K562 (cell line): ENCODE data around the gene DGCR8. TPM values are rescaled to one million over a fixed set of nuclear protein-coding genes. Genes with fewer than 3 reads are reported as not detected.

ENCODE experiments used
- ATAC-seq: fragments of 200-7000 bp; cut with Tn5 transposase; 3 replicates; pipeline ENCODE4 v1.9.1; 2020; ENCODE audit warnings: moderate library complexity
- BruUV-seq: library from RNA; stranded (reverse); fragments of 400-500 nt; replicated peaks from 2 replicates; lab custom pipeline; 2021; lab: Mats Ljungman, UMichigan
- CTCF ChIA-PET: fragments of 300-600 bp; formaldehyde crosslinking; extraction: SDS; loops from one replicate; lab custom pipeline; 2021; ENCODE audit warnings: low intra/inter-chr PET ratio; lab: Yijun Ruan, JAX
- POLR2A ChIA-PET: fragments of 300-600, 350-650 bp; sonication (Branson Sonifier 250); formaldehyde crosslinking; extraction: SDS; loops from one replicate; lab custom pipeline; 2021; ENCODE audit warnings: antibody characterized with exemption, inconsistent platforms; lab: Yijun Ruan, JAX
- DNase-seq, 4 experiments: peaks; one replicate each; pipeline versions ENCODE4 v3.0.0 to v3.0.0-alpha.2; 2011 to 2018; ENCODE audit warnings: low spot score in 3 of 4, mixed read lengths in 3 of 4; ENCODE audit errors: extremely low read depth in 1 of 4
- FAIRE-seq: peaks from 2 replicates; lab custom pipeline; 2011; peaks lifted over from hg19 to GRCh38; lab: Jason Lieb, UNC
- H2AFZ ChIP-seq: 2 replicates; pipeline ENCODE4 v1.6.0; 2011; ENCODE audit warnings: low read depth, low read length, control low read depth, inconsistent platforms
- H3K27ac ChIP-seq: fragments of 200-600 bp; 3 replicates; pipeline ENCODE4 v1.8.0; 2011; ENCODE audit warnings: low read depth, mild to moderate bottlenecking, control low read depth, inconsistent platforms, low read length, moderate library complexity, mixed read lengths; ENCODE audit errors: extremely low read depth
- H3K27me3 ChIP-seq, 2 experiments: fragments of 300-600 bp in 1 of 2; 2 replicates in 1 of 2; 3 replicates in 1 of 2; pipeline versions ENCODE4 v1.6.0 to v1.8.0; 2011; ENCODE audit warnings: inconsistent platforms in 2 of 2, low read length in 2 of 2, mild to moderate bottlenecking in 1 of 2, mixed read lengths in 1 of 2, moderate library complexity in 1 of 2; ENCODE audit not compliant: control insufficient read depth in 2 of 2, insufficient read depth in 2 of 2
- H3K36me3 ChIP-seq: fragments of 300-600 bp; 3 replicates; pipeline ENCODE4 v1.8.0; 2011; ENCODE audit warnings: mild to moderate bottlenecking, low read length, inconsistent platforms; ENCODE audit not compliant: control insufficient read depth, insufficient read depth
- H3K4me1 ChIP-seq, 2 experiments: fragments of 200-600 bp in 1 of 2; replicated peaks in 1 of 2; 2 replicates in 1 of 2; 3 replicates in 1 of 2; pipeline versions ENCODE4 v1.5.1 to v1.8.0; 2011; ENCODE audit warnings: inconsistent platforms in 2 of 2, low read length in 2 of 2, mild to moderate bottlenecking in 1 of 2, mixed read lengths in 1 of 2, moderate library complexity in 1 of 2; ENCODE audit not compliant: control insufficient read depth in 2 of 2, insufficient read depth in 2 of 2
- H3K4me2 ChIP-seq: 2 replicates; pipeline ENCODE4 v1.6.1; 2011; ENCODE audit warnings: low read length, control low read depth, inconsistent platforms, mixed read lengths; ENCODE audit not compliant: insufficient read depth
- H3K4me3 ChIP-seq: fragments of 200-600 bp; sonication (generic), shearing (Covaris generic); 2 replicates; pipeline ENCODE4 v1.5.1; 2016; ENCODE audit warnings: control low read depth, inconsistent platforms
- H3K79me2 ChIP-seq: fragments of 200-600 bp; 3 replicates; pipeline ENCODE4 v1.8.0; 2011; ENCODE audit warnings: low read length, inconsistent platforms; ENCODE audit not compliant: control insufficient read depth, insufficient read depth
- H3K9ac ChIP-seq, 2 experiments: 2 replicates each; pipeline versions ENCODE4 v1.6.0 to v1.6.1; 2011; ENCODE audit warnings: low read depth in 2 of 2, low read length in 2 of 2, control low read depth in 1 of 2, inconsistent platforms in 1 of 2, mild to moderate bottlenecking in 1 of 2, mixed read lengths in 1 of 2; ENCODE audit not compliant: insufficient read depth in 1 of 2
- H3K9me1 ChIP-seq: one replicate; pipeline ENCODE4 v1.6.0; 2011; ENCODE audit warnings: inconsistent platforms, mild to moderate bottlenecking, low read length, moderate library complexity; ENCODE audit not compliant: control insufficient read depth, insufficient read depth
- H3K9me3 ChIP-seq: replicated peaks from 2 replicates; pipeline ENCODE4 v1.5.1; 2011; ENCODE audit warnings: low read depth, low read length, inconsistent platforms; ENCODE audit not compliant: control insufficient read depth, insufficient read depth
- H4K20me1 ChIP-seq: replicated peaks from 2 replicates; pipeline ENCODE4 v1.6.1; 2011; ENCODE audit warnings: low read length, inconsistent platforms, mixed read lengths; ENCODE audit not compliant: control insufficient read depth, insufficient read depth
- HNRNPLL ChIP-seq: fragments of 200-400 bp; formaldehyde crosslinking; IDR thresholded peaks from 2 replicates; pipeline ENCODE4 v1.6.1; 2017; ENCODE audit warnings: low read length, low read depth, mild to moderate bottlenecking; ENCODE audit not compliant: poor library complexity, severe bottlenecking
- THRAP3 ChIP-seq: fragments of 450-650 bp; IDR thresholded peaks from 2 replicates; pipeline ENCODE4 v1.6.1; 2016; ENCODE audit warnings: mild to moderate bottlenecking, inconsistent platforms, borderline replicate concordance
- ZNF197 ChIP-seq: fragments of 200-800 bp; sonication (Bioruptor generic); IDR thresholded peaks from 2 replicates; pipeline ENCODE4 v1.6.1; 2016; ENCODE audit warnings: low read depth, missing genetic modification characterization, missing compliant biosample characterization
- WGBS: fragments of 100-300 bp; shearing (Covaris generic); methylation state at CpG from one replicate; pipeline ENCODE4 v1.1.6; 2016; ENCODE audit warnings: low coverage, mixed read lengths; ENCODE audit not compliant: insufficient coverage; ENCODE audit errors: missing lambda C conversion rate; 5-methylcytosine and 5-hydroxymethylcytosine counted together
- in situ Hi-C: fragments of 300-500 bp; cut with MboI; formaldehyde crosslinking; loops from 4 replicates; pipeline ENCODE4 v1.15.0; 2018; ENCODE audit warnings: inconsistent platforms, mixed read lengths
- intact Hi-C: fragments of 100-400 bp; cut with micrococcal nuclease; formaldehyde crosslinking; loops from 2 replicates; pipeline ENCODE4 v1.14.2; 2022
- polyA plus RNA-seq, 8 experiments: library from polyadenylated mRNA; depleted of rRNA in 4 of 8; stranded (reverse) in 5 of 8; unstranded in 3 of 8; fragments of >200 nt; fragmentation: Nextera tagmentation in 2 of 8; fragmentation: Illumina TruSeq in 1 of 8; extraction: Ambion mirVana in 2 of 8; extraction: Trizol in 1 of 8; gene quantifications; 2 replicates each; pipeline versions ENCODE4 v1.2.1 to v1.2.3, GENCODE V29; 2011 to 2014; ENCODE audit warnings: inconsistent platforms in 1 of 8, missing spikeins in 1 of 8
- total RNA-seq, 7 experiments: library from RNA; depleted of rRNA in 6 of 7; stranded (reverse); fragments of >200 nt in 6 of 7; fragmentation: Illumina TruSeq in 2 of 7; extraction: Trizol in 2 of 7; gene quantifications; 2 replicates each; pipeline versions ENCODE4 v1.2.1 to v1.2.3, GENCODE V29; 2011 to 2021; ENCODE audit warnings: low replicate concordance in 1 of 7
- TF ChIP-seq, protein P1 (sequence below): fragments of 250-450 bp; sonication (Bioruptor Pico); IDR thresholded peaks from 2 replicates; pipeline ENCODE4 v1.8.0; 2022; ENCODE audit warnings: moderate library complexity, mild to moderate bottlenecking, inconsistent platforms

The DGCR8 gene
- total and polyA plus RNA-seq, 9 of the 15 experiments (the other 6 are each of a cell fraction or from before 2014, with no cell fraction given), result 5.9 to 144 (median 80.1) TPM

GRCh38 chr22:20090730-20091240 is 10.7 kb downstream of the DGCR8 start:
- FAIRE-seq, result no peak
- Histone ChIP-seq H4K20me1 (peaks cover 10% of the 10 kb centered on the region; the same call in 1 of the 2 replicates), H3K4me3 (no peak overlapping the region), H3K27ac (no peak overlapping the region), H3K9ac (peak overlapping the region in 1 of 2 experiments; percentile 18; a peak in 1 of 4 replicates), H2AFZ (no peak overlapping the region), H3K27me3 (no peaks in the 10 kb centered on the region), H3K79me2 (peaks cover 69% of the 10 kb centered on the region), H3K9me3 (no peaks in the 10 kb centered on the region; the same call in 1 of the 2 replicates), H3K36me3 (peaks cover 99% of the 10 kb centered on the region), H3K4me1 (peaks cover 0 to 12% of the 10 kb centered on the region in 2 experiments; a peak in 2 of 5 replicates), H3K9me1 (no peaks in the 10 kb centered on the region), H3K4me2 (no peak overlapping the region)
- 95% methylated on average over 9 of the region's 9 CpGs for WGBS
- BruUV-seq, result no TSS peak
- intact Hi-C loops (no loop called here), in situ Hi-C loops (no loop called here)
- DNase-seq, result no peak
- ATAC-seq, result no peak
- ChIA-PET CTCF (no interaction called here), POLR2A (interaction anchor here (0.7 to 19.4 kb wide), 7 partner anchors 8 to 100 kb away, joined by 3 to 513 read pairs (median 4); partner anchors contain the start of genes DGCR8, RANBP1 and TRMT2A)
- TF ChIP-seq ZNF197 (no peak), THRAP3 (no peak), HNRNPLL (peak; percentile 23)
- TF ChIP-seq, protein P1, sequence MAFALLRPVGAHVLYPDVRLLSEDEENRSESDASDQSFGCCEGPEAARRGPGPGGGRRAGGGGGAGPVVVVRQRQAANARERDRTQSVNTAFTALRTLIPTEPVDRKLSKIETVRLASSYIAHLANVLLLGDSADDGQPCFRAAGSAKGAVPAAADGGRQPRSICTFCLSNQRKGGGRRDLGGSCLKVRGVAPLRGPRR (CRISPR knock-in tag), result 0 out of 2 replicates have a peak, but pooled peaks have one; percentile 6
